Stimulated activated CD8-positive, alpha-beta memory T cell treated with anti-CD3 and anti-CD28 coated beads, Interleukin-15, amount 100 ng/mL, for 4 hours (primary cell): ENCODE results near the gene ARPP19.
"Not testable (repeated sequence)": the region's sequence is repeated elsewhere in the genome, so short reads cannot be mapped to it uniquely, and the experiment has no call there.

Source experiments
- DNase-seq, 2 donors: peaks; one replicate each; pipeline ENCODE4 v3.0.0-alpha.2; 2020; ENCODE audit warnings: low read depth in 2 of 2

The ARPP19 gene

DNA sequence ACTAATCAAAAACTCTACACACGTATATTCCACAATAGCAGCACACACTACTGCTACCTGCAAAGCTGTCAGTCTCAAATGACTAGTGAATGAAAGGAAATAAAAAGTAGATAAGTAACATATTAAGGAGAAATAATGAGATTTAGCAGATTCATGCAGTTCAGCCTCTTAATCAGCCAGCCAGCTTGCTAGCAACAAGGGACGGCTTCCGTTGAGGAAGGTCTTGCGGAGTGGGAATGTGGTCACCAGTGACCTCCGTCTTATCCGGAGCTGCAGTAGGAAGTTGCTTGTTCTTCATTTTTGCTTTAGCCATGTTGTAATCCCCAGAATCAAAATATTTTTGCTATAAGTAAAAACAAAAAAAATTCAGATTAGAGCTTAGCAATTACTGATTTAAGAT is 17.1 kb downstream of the ARPP19 start:
- DNase-seq = no peak

DNA sequence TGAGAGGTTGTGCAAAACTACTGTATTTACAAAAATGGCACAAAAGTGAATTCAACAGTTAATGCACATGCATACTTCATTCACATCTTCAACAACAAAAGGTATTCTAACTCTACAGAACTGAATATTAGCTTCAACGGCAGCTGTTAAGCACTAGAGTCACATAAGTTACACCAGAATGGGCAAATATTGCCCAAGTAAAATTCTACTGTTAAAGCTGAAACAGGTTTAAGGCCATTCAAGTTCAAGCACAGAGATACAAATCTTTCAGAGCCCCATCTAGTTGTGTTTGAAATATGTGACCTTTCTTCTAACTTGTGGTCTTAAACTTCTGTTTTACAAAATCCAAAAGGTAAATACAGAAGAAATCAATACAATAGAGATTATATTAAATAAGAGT is 17.6 kb downstream of the ARPP19 start:
- not testable (repeated sequence) for DNase-seq

DNA sequence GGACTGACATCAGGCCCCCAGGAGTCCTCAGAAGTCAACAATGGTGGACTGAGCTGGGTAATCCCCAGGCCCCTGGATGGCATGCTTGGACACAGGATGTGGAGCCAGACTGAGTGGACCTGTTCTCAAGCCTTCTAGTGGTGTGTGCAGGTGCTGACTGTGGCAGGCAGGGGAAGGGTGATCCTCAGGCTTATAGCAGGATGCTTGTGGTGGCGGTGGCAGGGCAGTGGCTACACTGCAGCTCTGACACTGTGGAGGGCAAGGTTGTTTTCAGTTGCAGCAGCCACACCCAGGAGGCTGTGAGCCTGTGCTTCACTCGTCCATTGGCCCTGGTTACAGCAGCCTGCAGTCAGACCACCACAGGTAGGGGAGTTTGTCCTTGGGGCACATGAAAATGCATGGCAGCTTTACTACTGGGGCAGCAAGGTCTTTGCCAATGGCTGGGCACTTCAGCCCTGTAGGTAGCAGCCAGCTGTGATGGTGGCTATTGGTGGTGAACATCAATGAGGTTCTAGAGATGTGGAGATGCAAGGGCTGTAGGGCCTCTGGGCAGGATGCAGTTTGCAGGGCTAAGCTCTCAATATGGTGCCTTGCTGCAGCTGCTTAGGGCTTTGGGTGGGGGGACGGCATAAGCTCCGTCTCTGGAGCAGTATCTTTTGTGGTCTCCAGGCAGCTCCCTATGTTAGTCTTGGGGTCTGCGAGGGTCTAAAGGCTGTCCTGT is 22.6 kb downstream of the ARPP19 start:
- DNase-seq = no peak

DNA sequence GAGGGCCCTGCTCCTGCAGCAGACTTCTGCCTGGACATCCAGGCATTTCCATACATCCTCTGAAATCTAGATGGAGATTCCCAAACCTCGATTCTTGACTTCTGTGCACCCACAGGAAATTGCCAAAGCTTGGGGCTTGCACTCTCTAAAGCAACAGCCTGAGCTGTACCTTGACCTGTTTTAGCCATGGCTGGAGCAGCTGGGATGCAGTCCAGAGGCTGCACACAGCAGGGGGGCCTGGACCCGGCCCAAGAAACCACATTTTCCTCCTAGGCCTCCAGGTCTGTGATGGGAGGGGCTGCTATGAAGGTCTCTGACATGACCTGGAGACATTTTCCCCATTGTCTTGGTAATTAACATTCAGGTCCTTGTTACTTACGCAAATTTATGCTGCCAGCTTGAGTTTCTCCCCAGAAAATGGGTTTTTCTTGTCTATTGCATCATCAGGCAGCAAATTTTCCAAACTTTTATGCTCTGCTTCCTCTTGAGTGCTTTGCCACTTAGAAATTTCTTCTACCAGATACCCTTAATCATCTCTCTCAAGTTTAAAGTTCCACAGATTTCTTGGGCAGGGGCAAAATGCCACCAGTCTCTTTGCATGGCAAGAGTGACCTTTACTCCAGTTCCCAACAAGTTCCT is 28.3 kb downstream of the ARPP19 start:
- no peak for DNase-seq

DNA sequence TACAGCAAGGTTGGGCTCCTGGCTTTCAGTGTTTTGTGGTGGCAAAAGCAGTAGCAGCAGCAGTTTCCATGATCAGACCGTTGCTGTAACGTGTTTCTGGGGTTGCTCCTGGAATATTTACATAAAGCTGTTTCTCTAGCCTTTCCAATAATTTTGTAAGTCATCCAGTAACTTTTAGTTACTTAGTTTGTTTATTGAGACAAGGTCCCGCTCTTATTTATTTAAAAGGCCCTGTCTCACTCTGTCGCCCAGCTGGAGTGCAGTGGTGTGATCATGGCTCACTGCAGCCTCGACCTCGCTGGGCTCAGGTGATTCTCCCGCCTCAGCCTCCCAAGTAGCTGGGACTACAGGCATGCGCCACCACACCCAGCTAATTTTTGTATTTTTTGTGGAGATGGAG is 31.4 kb downstream of the ARPP19 start:
- DNase-seq = no peak

DNA sequence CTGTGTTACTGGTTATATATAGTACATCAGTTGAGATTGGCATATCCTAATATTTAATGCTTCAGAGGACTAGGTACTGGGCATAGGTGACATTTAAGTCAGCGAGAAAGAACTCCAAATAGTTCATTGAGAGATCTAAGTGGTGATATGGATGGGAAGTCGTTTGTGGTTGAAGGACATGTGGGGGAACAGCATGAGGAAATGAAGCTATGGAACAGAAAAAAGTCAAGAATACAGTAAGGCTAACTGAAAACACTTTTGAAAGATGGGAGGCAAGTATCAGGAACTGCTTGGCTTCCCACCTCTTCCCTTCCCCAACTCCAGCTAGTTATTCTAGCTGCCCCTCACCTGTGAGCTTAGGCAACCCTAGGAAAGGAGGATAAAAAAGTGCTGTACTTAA is 36.4 kb downstream of the ARPP19 start:
- DNase-seq = no peak

DNA sequence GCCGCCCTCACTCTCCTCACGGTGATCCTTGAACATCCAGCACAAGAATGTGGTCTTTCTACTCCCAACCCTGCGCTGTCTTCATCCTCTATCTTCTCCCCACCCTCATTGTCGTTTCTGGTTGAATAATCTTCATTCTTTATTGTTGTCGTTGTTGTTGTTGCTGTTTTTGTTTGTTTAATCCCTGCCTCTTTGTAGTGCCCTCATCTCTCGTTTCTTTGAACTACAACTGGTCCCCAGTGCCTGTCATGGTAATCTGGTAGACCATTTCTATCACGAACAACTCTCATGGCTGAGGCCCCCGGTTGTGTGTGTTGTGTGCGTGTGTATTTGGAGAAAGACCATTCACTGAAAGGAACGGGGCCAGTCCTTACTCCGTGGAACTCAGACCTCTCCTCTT is 38.9 kb downstream of the ARPP19 start:
- DNase-seq = no peak

DNA sequence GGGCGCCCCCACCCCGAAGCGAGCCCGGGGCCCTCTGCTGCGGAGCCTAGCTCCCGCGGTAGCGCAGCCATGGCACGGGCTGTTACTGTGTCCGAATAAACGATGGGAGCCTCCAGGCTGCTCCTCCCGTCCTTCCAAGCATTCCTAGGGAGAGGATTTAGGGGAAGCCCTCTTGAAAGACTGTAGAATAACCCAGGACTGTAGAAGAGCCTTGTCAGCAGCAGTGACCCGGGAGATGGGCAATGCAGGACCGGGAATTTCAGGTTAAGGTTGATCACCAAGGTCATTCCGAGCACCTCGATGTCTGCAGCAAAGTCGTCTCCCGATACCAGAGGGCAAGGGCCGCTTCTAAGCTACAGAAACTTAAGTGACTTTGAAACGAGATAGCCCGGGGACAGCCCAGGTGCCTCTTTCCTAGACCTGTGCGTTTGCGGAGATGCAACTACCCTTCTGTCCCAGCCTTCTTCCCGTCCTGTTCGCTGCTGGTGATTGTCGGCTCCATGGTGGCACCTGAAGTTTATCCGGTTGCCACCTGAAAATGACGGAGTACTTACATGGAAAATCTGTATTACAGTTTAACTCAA is 39.4 kb downstream of the ARPP19 start:
- no peak for DNase-seq

DNA sequence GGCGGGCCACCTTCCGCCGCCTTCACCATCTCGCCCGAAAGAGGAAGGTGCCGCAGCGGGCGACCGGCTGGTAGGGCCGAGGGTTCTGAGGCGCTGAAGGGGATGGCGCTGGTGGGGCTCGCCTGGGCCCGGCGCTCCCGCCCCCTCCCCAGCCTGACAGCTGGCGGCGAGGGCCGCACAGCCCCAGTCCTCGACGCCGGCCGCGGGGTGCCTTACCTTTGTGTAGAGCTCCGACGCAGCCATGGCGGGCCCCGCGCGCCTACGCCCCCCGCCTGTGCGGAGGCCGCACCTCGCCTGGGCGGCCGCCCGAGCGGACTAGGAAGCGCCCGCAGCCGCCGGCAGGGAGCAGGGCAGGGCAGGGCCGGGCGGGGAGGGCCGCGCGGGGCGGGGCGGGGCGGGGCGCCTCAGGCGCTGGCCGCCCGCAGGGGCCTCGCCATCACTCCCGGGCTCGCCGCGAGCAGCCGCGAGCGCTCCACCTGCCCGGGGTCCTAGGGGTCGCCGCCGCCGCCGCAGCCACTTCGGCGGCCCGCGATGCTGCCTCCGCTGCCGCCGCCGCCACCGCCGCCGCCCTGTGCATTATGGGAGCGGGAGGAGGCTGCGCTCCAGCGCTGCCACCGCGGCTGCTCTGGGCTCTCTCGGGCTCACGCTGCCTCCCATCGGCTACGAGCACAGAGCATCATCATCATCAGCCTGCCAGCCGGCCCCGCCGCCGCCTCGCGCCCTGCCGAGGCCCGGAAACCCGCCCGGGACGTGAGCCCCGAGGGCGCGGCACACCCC is 40.1 kb downstream of the ARPP19 start, which contains the start of gene MYO5A:
MYO5A (minus strand) TSS at position 317 of the 777 bp plus-strand sequence; CDS start at position 243, 74 bp downstream.
- DNase-seq = peak; percentile 62 to 66

DNA sequence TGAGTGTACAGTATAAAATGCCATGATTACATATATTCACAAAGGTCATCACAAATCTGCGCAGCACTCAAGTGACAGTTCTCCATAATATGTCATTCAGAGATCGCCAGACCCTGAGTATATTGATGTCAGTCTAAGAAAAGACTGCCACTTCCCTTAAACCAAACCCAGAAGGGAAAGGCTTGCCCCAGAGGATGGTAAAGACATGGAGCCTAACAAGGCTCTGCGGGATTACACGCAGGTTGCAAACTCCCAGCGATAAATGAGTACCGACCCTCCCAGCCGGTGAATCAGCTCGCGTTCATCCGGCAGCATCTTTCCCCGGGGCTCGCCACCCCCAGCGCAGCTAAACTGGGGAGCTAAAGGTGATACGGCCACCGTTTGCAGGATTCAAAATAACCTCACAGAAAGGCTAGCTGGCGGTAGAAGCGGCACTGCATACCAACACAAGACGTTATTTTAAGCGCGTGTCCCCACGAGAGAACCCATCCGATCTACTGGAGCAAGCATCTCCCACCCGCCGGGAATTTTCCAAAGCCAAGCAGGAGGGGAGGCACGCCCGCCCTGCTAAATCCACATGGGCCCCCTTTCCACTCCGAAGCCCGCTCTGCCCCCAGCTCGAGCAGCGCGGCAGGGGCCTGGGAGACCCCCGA is 40.8 kb downstream of the ARPP19 start:
- peak; percentile 17 to 24 for DNase-seq

DNA sequence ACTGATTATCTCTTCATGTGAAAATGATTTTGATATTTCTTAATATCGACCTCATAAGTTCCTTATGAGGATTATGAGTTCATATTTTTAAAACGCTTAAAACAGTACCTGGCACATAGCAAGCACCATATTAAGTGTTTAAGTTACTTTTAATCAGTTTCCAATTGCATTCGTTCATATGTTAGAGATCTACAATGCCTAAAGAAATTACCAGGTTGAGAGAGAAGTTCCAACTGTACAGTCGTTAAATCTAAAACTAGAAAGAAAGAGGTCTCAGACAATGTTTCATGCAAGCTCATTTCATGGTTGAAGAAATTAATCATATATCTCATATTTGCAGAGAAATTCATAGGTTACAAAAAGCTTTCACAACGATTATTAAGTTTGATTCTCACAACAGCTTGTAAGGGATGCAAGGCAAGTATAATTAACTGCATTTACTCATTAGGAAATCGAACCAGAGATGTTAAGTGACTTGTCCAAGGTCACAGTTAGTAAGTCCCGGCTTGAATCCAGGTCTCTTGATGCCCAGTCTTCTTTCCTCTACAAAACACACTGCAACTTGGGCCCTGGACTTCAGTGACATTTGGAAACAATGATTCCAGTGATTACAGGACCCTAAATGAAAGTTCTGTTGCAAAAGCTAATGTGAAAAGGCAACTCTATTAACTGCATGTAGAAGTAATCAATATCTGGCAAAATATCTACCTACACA is 41.5 kb downstream of the ARPP19 start:
- no peak for DNase-seq

DNA sequence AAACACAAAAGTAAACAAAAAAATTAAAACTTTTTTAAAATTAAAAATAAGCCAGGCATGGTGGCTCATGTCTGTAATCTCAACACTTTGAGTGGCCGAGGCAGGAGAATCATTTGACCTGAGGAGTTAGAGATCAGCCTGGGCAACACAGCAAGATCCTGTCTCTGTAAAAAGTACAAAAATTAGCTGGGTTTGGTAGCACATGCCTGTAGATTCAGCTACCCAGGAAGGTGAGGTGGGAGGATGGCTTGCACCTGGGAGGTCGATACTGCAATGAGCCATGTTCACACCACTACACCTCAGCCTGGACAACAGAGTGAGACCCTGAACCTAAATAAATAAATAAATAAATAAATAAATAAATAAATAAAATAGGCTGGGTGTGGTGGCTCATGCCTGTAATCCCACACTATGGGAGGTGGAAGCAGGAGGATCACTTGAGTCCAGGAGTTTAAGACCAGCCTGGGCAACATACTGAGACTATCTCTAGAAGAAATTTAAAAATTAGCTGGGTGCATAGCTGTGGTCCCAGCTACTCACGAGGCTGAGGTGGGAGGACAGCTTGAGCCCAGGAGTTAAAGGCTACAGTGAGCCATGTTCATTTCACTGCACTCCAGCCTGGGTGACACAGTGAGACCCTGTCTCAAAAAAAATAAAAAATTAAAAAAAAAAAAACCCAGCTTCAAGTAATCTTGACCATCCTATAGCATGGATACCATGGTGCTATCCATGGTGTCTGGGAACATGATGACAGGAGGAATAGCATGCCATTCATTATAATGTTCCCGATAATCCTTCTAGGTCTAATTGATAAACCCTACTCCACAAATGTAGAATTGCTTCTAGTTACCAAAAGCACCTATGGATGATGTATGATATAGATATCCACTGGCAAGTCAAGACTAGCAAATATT is 44.4 kb downstream of the ARPP19 start:
- no peak for DNase-seq

DNA sequence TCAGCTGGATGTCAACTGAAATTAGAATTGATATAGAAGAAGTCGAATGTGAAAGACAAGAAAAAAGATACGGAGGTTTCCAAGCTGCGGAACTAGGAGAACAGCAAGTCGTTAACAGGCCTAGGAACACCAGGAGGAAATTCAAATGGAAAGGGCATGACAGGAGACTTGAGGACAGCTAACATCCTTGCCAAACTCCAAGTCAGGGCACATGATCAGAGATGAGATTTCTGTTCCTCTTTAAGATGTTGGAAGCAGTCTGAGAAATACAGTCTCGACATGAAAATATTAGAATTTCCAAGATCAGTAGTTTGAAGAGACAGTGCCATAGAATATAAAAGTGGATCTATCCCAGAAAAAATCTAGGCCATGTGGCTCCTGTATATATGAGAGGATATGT is 45.2 kb downstream of the ARPP19 start:
- DNase-seq = no peak

DNA sequence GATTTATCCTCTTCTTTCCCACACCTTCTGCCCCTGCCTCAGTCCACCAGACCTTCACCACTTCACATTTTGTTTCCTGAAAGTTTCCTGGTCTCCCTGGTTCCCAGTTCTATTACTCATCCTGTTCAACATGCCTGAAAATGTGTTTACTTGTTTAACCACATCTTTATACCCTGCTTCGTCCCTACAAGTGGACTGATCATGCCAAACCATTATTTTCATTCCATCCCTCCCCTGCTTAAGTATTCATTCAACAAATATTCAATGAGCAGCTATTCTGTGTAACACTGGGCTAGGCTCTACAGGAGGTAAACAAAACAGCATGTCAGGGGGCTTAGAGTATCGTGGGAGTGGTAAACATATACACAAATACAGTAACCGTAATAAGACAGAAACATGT is 45.6 kb downstream of the ARPP19 start:
- DNase-seq = no peak

DNA sequence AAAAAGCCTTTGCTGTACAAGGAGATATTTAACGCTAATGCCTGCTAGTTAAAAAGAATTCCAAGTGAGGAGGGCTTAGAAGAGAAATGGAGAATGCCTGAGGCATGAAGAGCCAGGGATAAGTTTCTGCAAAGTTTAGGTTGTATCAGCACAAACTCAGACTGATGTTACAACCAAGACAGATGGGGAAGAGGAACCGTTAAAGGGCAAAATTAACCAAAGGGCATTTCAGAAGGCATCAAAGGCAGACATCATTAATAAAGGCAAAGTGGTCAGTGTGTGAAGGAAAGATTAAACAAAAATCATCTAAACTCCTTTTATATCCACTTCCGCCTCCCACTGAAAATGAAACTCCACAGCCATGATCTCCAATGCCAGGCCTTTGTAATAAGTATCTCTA is 47.1 kb downstream of the ARPP19 start:
- DNase-seq = no peak

DNA sequence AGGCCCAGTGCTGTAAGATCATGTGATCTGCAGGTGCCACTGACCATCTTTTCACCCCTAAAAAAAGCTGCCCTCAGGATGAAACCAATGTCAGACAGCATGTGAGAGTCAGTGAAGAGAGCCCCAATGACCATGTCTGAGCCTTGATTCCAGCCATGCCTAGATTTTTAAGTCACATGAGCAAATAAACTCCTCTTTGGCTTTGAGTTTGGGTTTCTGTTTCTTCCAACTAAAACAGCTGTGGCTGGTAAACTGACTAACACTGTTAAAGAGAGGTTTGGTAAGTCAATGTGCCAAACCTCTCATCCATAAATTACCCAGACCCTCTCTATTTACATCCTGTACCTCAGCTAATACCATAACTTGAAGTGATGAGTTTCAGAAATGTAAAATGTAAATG is 48.4 kb downstream of the ARPP19 start:
- no peak for DNase-seq

DNA sequence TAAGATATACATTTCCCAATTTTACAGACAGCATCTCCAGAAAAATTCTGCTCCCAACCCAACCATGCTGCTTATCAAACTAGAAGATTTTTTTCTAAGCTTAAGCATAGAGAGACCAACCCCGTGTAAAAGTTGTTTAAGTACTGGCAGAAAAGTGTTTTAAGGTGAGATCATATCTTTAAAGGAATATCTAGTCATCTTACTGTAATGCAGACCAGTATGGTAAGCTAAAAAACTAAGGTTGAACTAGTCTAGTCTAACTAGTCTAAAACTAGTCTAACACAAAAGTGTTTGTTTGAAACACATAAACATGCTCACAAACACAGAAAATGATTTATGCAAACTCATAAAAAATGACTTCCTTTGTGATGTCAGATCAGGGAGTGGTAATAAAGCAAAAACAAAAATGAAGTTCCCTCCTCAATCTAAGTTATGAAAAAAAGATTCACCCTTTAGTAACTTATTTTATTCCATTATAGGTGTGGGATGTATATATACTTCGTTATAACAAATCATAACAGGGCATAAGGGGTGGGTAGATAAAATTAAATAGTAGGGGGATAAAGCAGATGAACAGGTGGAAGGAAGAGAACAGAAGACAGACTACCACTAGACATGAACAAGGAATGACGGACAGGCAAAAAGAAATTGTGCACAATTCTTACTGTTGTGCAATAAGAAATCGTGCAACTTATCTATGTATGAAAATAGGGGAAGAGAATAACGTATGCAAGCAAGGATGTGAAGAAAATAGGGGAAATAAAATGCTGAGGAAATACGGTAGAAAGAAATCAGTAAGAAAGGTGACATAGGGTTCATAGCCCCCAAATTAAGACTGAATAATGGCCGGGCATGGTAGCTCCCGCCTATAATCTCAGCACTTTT is 50.1 kb downstream of the ARPP19 start:
- DNase-seq = no peak

DNA sequence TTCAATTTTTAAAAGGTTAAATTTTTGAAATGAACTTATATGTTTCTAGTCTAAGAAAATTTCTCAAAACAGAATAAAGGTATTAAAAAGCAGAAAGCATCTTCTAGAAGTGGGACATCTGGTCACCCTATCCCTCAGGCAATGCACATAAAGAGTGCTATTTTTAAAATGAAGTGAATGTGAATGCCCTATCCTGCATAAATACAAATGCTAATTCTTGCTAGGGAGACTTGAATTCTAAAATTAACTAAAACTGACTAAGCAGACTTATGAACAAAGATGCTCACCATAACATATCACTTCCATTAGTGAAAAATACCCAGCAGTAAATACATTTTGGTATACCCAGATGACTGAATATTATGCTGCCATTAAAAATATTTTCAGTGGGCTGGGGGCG is 51.8 kb downstream of the ARPP19 start:
- DNase-seq = no peak

DNA sequence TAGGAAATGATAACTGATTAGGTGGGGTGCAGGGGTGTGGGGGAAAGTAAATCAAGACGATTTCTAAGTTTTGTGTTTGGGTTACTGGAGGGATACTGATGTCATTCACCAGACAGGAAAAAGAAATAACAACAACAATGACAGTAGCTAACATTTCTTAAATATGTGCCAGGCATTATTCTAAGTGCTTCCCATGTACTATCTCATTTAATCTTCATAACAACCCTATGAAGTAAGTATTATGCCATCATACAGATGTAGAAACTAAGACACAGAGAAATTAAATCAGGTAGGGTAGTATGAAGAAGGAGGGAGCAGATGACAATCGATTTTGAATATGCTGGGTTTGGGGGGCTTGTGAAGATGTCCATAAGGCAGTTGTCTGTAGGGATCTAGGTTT is 53.5 kb downstream of the ARPP19 start:
- no peak for DNase-seq
